HG02588 (cell line): ENCODE data around the gene EDAR.

Experiments used
- ATAC-seq: cut with Tn5 transposase; IDR thresholded peaks from one replicate; pipeline ENCODE4 v1.9.1; 2021; ENCODE audit warnings: mild to moderate bottlenecking, moderate library complexity; ENCODE audit not compliant: unreplicated experiment

Gene EDAR

DNA sequence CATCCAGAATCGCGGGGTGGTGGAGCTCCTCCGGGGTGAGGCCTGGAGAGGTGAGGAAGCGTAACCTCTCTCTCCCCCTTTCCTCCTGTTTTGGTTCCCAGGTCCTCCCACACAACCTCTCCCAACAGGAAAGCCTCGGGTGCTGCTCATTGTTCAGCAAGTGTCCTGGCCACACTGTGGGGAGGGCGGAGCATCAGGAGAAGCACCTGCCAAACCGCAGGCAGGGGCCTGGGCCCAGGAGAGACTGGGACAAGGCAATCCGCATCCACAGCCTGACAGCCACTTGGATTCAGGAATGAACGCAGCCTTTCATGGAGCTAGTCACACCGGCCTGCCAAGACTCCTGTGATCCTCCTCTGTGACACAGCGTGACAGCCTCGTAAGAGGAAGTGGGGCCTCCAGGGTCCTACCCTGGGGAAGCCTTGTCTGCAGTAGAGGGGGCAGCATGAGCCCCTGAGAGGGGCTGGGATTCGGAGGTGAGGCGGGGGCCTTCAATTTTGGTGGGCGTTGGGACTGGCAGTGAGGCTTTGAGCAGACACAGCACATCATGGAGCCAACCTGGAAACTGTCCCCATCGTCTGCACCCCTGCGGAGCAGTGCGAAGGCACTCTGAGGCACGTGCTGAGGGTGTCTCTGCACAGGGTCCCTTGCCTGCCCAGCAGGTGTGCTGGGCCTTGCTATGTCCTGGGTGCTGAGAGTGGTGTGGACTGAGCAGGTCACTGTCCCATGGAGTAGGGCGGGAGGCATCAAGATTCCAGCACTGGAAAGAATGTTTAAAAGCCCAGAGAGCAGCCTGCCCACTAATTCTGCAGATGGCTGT is 62.2 kb downstream of the EDAR start:
- ATAC-seq, result no peak

DNA sequence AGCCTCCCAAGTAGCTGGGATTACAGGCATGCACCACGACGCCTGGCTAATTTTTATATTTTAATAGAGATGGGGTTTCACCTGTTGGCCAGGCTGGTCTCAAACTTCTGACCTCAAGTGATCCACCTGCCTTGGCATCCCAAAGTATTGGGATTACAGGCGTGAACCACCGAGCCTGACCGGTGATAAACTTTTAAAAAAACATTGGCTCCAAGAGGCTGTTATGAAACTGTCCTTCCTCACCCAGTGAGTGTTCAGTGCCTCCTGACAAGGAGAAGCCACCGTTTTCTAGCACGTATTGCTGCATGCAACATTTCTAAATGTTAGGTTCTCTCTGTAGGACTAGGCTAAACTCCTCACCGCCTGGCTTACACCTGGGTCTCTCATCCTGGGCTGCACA is 63.3 kb downstream of the EDAR start:
- ATAC-seq, result no peak

DNA sequence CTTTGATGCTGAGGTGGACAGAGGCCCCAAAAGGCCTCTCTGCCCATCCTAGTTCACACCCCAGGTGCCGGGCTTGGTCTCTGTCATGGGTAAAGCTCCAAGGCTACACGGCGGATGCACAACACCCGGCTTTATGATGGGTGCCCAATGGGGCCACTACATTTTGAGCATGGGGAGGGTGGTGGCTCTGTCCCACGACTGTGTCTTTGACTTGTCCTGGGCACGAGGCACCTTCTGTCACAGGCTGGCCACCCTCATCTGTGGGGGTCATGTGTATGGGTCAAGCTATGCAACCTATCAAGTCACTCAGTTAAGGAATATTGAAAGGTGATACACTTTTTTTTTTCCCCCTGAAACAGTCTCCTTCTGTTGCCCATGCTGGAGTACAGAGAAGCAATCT is 63.7 kb downstream of the EDAR start:
- no peak for ATAC-seq

DNA sequence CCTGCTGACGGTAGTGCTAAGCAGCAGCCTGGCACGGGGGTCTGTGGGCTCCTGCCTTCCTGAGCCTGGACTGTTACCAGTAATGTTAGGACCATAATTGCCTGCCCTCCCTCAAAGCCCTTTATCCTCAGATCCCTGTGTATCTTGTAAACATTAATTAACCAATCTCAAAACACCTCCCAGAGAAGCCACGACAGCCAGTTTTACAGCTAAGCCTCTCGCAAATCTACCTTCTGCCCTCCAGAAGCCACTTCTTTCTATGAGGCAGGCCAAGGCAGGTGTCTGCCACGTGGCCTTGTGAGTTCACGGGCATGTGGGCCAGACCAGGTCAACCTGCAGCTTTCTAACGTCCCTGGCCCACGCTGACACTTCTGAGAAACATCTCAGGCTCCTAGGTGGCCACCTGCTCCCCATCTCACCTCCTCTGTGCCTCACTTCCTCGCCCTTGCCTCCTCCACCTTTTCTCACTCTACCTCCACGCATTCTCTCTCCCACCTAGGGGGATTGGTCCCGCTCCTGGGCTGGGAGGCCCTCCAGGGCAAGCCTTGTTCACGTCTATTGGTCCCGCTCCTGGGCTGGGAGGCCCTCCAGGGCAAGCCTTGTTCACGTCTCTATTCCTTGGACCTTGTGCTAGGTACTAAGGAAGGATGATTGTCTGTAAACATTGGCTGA is 64.3 kb downstream of the EDAR start:
- no peak for ATAC-seq

DNA sequence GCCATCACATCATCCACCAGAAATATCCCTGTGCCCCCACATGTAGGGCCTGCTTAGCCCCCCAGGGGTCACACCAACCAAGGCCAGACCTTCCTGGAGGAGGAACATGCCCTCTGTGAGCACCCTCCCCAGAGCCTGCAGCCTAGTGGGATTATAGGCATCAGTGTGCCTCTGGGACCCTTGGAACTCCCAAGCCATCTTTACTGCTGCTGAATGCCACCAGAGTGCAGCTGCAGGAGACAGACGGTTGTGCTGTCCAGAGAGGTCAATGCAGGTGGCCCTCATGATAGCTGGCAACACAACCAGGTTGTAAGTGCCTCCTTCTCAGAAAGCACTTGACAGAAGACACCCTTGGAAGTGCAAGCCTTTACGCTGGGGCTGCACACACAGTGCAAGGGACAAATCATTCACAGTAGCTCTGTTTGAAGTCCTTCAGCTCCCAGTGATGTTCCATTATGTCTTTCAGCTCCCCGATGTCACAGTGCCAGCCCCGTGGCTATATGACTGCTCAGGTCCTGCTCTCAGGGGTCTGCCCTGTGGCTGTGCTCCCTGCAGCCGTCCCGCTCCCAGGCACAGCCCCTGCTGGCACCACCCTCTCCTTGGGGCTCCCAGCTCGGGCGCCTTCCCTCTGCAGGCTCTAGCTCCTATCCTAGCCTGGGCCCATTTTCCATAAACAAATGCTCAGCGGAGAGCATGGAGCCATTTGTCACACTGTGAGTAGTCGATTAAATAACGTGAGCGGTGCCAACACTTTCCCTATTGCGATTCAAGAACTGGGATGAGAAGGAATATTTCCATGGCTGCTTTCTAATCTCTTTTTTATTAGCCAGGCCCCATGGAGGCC is 65.1 kb downstream of the EDAR start:
- ATAC-seq, result no peak

DNA sequence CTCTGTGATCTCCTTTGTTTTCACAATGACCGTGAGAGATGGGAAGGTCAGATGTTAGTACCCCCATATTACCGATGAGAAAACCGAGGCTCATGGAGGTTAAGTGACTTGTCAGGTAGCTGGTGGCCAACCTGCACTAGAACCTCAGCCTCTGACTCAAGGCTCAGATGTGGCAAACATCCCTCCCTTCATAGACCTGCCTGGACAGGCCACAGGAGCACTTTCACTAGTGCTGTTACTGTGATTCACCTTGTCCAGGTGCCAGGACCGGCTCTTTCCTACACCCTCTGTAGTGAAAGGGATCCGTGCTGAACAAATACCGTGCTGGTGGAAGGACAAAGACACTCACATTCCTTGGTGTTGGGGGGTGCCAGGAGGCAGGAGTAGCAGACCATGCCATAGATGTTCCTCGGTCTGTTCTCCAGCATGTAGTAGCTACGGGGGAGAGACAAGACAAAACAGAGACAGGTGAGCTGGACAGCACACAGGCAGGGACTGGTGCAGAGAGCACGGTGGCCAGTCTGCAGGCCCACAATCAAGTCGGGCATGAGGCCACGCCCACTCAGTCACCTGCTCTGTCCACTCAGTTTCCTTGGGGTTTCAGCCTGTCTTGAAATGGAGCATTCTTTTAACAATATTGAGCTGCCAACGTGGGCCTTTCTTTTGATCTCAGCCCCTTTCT is 65.9 kb downstream of the EDAR start:
- ATAC-seq, result no peak

DNA sequence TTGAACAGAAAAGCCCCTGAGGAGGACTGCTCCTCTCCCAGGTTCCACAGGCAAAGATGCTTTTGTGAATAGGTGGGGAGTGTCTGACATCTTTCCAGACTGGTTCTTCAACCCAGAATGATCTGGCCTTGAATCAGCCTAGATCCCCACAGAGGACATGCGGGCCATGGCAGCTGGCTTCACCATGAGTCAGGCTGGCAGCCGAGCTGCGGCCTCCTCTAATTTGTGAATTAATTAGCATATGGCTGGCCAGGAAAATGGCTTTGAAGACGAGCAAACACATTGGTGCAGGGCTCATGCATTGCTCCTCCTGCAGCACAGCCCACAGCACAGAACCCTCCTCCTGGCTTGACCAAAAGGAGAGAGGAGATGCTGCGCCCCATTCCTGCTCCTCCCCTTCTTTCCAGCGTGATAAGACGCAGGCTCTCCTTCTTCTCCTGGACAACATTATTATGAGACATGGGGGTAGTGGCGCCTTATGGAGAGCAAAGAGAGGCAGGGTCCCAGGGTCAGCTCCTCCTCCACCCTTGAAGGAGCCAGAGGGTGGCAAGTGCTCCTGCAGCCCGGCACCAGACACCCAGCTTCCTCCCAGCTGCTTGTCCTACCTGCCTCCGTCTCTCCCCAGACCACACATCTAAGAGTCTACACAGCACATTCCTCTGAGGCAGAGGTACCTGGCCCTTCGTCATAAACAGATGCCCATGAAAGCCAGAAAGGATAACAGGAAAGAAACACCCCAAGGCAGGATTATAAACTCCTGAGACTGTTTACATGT is 66.7 kb downstream of the EDAR start:
- no peak for ATAC-seq

DNA sequence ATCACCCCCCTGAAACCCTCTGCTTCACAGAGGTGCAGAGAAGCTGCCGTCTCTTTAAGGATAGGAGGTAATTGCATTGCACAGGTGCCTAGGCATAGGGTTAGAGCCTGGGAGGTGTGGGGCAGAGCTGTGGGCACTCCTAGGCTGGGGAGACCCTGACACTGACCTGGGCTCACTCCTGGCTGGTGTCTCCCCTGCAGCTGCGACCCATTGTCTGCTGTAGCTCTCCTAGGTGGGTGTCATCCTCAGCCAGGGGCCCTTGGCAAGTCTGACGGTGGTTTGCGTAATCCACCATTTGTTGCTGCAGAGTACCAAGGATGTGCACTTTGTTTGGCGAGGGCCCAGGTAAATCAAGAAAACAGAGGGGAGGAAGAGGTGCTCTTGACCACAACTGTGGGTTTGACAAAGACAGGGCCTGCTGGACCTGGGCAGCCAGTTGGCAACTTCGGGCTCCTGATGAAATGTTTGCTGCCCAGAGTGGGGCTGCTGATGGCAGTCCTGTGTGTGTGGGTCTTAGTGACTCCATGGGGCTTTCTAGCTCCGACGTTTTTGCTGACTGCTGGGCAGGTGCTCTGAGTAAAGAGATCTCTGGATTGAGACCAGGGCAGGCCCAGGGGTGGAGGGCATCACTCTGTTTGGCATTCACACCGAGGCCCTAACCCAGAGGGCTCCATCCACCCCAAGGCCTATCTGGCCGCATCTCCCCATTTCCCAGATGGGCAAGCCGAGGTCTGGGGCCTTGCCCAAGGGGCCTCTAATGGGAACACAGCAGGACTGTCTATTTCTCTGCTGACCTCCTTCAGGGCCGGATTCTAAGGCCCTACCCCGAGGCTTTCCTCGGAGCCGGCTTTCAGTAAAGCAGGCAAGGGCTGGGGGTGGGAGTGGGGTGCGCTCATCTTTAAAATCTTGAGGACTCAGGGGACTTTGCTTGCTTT is 67.7 kb downstream of the EDAR start:
- ATAC-seq, result no peak

DNA sequence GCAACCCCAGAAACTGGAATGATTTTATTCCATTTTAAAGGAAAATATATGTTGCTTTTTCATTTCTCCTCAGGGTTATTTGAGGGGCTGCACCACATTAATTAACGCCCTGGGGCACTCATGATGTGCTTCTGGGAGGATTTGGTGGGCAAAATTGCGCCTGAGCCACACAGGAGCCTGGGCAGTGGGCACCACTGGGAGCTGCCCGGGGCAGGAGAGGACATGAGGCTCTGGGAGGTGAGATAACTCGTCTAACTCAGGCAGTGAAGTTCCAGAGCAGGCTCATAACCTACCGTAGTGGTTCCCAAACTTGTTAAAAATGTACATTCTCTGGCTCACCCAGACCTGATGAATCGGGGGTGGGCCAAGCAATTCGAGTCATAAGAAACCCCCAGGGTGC is 68.3 kb downstream of the EDAR start:
- no peak for ATAC-seq

DNA sequence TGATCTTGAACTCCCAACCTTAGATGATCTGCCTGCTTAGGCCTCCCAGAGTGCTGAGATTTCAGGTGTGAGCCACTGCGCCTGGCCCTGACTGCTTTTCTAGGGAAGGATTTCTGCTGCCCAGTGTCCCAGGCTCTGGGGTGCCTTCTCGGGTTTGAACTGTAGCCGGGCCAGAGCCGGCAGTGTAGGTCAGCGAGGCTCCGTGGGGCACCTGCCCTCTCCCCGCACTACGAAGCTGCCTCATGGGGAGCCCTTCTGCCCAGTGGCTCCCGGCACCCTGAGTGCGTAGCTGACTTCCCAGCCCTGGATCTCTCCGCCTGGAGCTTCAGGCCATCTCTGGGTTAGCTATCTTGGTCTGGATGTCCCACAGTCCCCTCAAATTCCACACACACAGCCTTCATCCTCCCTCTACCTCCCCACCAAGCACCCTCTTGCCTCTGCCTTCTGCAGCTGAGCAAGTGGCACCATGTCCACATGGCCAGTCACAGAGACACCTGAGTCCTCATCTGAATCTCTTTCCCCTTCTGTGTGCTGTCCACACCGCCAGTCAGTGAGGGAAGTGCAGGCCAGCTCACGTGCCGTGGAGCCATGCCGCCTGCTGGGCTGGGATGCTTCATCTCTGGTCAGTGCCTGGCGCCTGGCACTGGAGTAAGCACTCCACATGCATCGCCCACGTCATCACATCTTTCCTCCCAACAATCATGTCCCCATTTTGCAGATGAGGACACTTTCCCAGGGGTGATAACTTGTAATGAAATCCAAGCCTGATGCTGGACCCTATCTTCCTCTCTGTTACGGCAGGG is 69.2 kb downstream of the EDAR start:
- ATAC-seq, result no peak

DNA sequence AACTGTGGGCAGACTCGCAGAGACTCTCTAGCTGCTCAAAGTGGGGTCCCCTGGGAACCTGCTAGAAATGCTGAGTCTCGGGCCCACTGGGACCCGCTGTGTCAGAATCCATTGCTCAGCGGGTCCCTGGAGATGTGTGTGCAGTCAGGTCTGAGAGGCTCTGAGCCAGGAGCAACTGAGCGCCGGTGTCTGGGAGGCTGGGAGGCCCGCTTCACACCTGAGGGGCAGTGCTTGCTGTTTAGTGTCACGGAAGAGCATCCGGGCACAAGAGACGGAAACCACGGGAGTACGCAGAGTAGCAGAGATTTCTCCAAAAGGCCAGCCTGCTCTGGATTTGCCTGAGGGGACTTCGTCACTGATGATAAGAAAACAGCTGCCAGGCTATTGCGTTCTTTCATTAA is 70.1 kb downstream of the EDAR start:
- ATAC-seq, result no peak

DNA sequence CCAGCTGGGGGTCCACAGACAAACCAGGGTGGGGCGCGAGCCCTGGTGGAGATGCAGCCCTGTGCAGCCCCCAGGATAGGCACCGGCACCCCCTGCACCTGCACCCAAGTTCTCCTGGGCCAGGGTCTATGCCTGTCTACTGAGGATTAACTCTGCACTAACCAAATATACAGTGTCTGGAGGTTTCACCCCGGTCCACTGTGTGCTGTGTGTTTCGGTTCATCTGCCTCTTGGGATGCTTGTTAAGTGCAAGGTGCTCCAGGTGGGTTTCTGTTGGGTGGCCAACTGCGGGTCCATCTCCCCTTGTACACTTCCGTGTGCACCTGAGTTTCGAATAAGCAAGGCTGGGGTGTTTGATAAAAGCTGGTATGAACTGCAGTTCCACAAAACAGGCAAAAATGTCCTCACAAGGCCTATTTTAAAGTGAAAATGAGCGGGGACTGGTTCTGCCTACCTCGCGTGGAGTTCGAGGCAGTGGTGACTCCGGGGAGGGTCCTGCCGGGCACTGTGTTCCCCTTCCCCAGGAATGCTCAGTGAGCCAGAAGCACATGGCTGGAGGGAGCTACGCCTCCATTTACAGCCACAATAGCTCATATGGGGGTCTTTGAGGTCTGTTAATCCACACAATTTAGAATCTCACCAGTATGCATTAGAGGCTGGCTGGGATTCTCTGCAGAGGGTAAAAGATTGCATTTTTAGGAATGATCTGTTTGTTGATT is 70.7 kb downstream of the EDAR start:
- ATAC-seq, result no peak

DNA sequence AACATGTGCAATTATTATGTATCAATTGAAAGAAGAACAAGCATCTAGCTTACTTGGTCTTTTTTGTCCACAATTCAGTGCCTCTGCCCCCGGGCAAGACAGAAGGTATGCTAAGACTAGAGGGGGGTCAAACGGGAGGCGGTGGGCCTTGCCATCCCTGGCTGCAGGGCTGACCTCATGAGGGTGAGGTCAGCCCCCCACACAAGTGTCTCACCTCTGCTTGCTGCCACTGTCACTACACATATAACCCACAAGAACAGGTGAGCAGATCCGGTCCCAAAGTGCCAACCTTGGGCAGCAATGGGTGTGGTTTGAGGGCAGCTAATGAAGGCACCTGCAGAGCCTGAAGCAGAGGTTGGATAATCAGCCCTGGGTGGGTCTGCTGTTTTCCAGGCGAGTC is 71.5 kb downstream of the EDAR start:
- ATAC-seq, result no peak

DNA sequence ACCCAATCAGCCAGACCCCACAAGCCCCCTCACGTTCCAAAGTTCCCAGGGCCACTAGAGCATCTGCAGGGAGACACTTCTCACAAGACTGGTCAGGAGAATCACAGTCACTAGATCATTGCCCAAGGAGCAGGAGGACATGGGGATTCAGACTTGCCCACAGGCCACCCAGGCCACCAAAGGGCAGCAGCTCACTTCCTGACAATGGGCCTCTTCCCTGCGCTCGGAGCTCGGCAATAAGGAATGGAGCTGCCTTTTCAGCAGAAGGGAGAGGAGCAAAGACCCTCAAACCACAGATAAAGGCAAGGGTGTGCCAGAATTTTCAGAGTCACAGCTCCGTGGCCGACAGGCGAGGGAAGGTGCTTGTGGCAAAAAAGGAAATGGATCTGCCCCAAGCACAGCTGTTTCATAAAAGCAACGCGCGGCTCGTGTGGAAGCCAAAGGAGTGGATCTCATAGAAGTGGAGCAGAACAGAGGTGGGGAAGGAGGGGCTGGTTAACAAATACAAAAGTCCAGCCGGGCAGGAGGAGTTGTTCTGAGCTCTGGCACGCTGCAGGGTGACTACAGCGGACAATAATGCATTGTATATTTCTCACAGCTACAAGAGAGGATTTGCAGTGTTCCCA is 72.1 kb downstream of the EDAR start:
- no peak for ATAC-seq

DNA sequence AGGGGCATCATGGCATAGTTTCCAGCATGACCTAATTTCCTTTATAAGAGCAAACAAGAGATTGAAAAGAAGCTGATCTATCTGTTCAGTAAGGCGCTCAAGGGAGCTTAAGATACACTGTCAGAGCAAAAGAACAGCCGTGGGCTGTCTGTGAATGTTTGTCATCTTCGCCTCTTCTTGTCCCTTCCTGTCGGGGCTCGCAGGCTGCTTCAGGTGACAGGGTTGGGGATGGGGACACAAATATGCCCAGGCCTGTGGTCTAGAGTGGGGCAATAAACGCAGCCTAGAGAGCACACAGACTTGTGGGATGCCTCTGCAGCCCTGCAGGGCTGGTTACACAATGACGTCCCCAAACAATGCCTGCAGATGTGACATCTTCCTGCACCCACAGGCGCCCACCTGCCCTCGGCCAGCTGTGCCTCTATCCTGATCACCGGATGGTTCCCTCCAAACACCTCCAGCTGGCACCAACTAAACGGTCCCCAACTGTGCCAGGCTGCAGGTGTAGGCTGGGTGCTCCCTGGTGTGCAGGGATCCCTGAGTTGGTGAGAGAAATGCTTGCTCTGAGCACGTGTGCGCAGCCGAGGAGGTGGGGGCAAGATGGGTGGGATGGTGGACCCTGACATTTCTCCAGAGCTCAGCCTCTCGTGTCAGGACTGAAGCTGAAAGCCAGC is 72.8 kb downstream of the EDAR start:
- no peak for ATAC-seq

DNA sequence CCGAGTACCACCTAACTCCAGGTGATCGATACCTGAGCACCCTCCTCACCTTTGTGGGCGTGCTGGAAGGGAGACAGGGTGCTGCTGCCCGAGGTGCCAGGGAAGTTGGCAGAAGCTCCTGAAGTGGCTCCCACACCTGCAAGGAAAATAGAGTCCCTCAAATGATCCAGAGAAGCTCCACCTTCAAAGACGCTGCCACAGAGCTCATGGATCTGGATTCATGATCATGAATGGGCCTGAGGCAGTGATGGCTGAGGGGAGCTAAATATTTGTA is 76.5 kb downstream of the EDAR start:
- no peak for ATAC-seq
